Measurements from ENCODE around the gene GPC1.

The GPC1 gene

GRCh38 chr2:240394549-240394948 lies 40.9 kb upstream of the GPC1 start:
- Histone ChIP-seq H3K27me3 (ENCODE audit: insufficient read depth, insufficient read length) (peaks cover 2% of the 10 kb centered on the region), H3K36me3 (ENCODE audit: insufficient read depth, insufficient read length, low read length) (no peaks in the 10 kb centered on the region), H3K4me3 (ENCODE audit: insufficient read length, low read depth) (no peak overlapping the region), H3K9me3 (ENCODE audit: insufficient read depth, low read length) (no peaks in the 10 kb centered on the region), H3K9ac (ENCODE audit: insufficient read length, low read depth) (no peak overlapping the region), H3K4me1 (ENCODE audit: insufficient read depth, insufficient read length) (peaks cover 20% of the 10 kb centered on the region)
- DNase-seq (ENCODE audit: low read depth, low spot score) = no peak
- no peak for TF ChIP-seq YY1 (IDR thresholded peaks at IDR 0.05; ENCODE audit: insufficient read depth, insufficient read length)
- TF ChIP-seq SUZ12 (IDR thresholded peaks at IDR 0.05; ENCODE audit: extremely low read depth, insufficient read depth, insufficient read length) = no peak
- no peak for TF ChIP-seq ZNF274 (IDR thresholded peaks at IDR 0.05; ENCODE audit: low read depth, low read length)

DNA sequence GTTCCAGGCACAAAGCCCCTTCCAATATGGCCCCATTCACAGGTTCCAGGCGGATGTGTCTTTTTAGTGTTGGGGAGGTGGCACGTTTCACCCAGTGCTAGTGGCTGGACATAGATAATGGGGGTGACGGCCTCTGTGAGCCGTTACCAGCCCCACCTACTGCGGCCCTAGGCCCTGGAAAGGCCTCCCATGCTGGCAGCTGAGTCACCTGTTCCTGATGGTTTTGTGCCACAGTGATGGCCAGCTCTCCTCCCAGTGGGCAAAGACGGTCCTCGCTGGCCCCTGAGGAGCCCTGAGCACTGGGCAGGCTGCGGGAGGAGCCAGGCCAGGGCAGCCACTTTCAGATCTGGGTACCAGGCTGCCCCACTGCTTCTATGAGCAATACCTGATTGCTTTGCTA lies 40.0 kb upstream of the GPC1 start:
- TF ChIP-seq ZNF274 (IDR thresholded peaks at IDR 0.05; ENCODE audit: low read depth, low read length) (no peak), SUZ12 (IDR thresholded peaks at IDR 0.05; ENCODE audit: extremely low read depth, insufficient read depth, insufficient read length) (no peak), YY1 (IDR thresholded peaks at IDR 0.05; ENCODE audit: insufficient read depth, insufficient read length) (no peak)
- H3K4me1 ChIP-seq (ENCODE audit: insufficient read depth, insufficient read length) = peaks cover 21% of the 10 kb centered on the region

DNA sequence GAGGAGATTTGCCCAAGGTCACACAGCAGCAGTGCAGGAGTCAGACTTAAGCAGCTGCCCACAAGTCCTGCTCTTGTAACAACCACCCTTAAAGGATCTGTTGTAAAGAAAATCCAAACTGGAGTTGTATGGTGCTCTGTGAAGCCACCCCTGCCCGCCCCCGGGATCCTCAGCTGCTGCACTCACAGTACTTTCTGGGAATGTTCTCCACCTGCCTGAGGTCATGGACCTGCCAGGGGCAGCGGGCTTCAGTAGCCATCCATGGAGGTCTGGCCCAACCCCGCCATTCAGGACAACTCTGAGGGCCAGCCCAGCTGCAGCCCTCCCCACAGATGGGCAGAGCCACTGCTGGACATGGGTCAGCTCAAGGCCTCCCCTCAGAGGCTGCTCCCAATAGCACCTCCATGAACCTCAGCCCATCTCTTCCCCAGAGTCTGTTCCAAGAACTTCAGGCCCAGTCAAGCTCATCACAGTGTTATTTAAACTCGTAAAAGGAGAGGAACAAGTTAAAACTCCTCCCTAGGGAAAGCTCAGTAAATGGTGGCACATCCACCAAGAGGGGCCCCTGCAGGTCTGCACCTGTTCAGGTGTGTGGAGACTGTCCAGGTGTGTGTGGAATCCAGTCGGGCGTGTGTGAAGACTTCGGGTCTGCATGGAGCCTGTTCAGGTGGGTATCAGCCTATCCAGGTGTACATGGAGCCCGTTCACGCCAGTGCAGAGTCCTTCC lies 39.4 kb upstream of the GPC1 start:
- Histone ChIP-seq H3K9ac (ENCODE audit: insufficient read length, low read depth) (no peak overlapping the region), H3K4me1 (ENCODE audit: insufficient read depth, insufficient read length) (peaks cover 21% of the 10 kb centered on the region), H3K9me3 (ENCODE audit: insufficient read depth, low read length) (no peaks in the 10 kb centered on the region), H3K36me3 (ENCODE audit: insufficient read depth, insufficient read length, low read length) (no peaks in the 10 kb centered on the region), H3K4me3 (ENCODE audit: insufficient read length, low read depth) (no peak overlapping the region), H3K27me3 (ENCODE audit: insufficient read depth, insufficient read length) (peaks cover 2% of the 10 kb centered on the region)
- no peak for DNase-seq (ENCODE audit: low read depth, low spot score)
- TF ChIP-seq SUZ12 (IDR thresholded peaks at IDR 0.05; ENCODE audit: extremely low read depth, insufficient read depth, insufficient read length) (no peak), YY1 (IDR thresholded peaks at IDR 0.05; ENCODE audit: insufficient read depth, insufficient read length) (no peak), ZNF274 (IDR thresholded peaks at IDR 0.05; ENCODE audit: low read depth, low read length) (no peak)

More for the DNA sequence above, 40.0 kb upstream of the GPC1 start:
- H3K4me3 ChIP-seq (ENCODE audit: insufficient read length, low read depth) = no peak overlapping the region
- no peaks in the 10 kb centered on the region for H3K9me3 ChIP-seq (ENCODE audit: insufficient read depth, low read length)
- no peaks in the 10 kb centered on the region for H3K36me3 ChIP-seq (ENCODE audit: insufficient read depth, insufficient read length, low read length)
- peaks cover 2% of the 10 kb centered on the region for H3K27me3 ChIP-seq (ENCODE audit: insufficient read depth, insufficient read length)
- H3K9ac ChIP-seq (ENCODE audit: insufficient read length, low read depth) = no peak overlapping the region
- no peak for DNase-seq (ENCODE audit: low read depth, low spot score)

DNA sequence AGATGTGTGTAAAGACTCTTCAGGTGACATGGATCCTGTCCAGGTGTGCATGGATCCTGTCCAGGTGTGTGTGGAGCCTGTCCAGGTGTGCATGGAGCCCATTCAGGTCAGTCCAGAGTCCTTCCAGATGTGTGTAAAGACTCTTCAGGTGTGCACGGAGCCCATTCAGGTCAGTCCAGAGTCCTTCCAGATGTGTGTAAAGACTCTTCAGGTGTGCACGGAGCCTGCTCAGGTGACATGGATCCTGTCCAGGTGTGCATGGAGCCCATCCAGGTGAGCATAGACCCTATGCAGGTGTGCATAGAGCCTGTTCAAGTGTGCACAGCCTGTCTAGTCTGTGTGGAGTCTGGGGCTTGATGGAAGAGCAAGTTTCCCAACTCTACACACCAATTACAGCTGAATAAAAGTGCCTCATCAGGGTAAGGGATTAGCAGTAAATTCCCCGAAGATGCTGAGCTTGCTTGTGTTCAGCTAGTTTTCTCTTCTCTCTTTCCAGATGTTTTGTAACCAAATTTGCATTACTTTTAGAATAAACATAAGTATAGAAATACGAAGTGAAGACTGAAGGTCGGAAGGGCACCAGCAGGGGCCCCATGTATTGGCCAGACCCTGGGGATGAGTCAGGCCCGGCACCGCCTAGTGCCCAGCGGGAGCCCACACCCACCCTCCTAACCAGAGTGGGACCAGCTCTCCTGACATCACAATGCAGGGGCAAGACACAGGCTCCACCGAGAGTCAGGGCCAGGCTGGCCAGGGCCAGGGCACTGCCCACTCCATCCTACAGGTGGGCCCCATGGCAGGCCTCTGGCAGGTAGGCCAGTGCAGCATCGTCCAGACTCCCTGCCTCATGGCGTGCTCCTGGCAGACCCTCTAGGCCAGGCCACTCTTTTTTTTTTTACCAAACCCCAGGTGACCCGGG lies 38.6 kb upstream of the GPC1 start:
- H3K4me3 ChIP-seq (ENCODE audit: insufficient read length, low read depth) = no peak overlapping the region
- H3K4me1 ChIP-seq (ENCODE audit: insufficient read depth, insufficient read length) = peaks cover 23% of the 10 kb centered on the region
- H3K27me3 ChIP-seq (ENCODE audit: insufficient read depth, insufficient read length) = peaks cover 2% of the 10 kb centered on the region
- TF ChIP-seq SUZ12 (IDR thresholded peaks at IDR 0.05; ENCODE audit: extremely low read depth, insufficient read depth, insufficient read length) (no peak), YY1 (IDR thresholded peaks at IDR 0.05; ENCODE audit: insufficient read depth, insufficient read length) (no peak), ZNF274 (IDR thresholded peaks at IDR 0.05; ENCODE audit: low read depth, low read length) (no peak)
- H3K9ac ChIP-seq (ENCODE audit: insufficient read length, low read depth) = no peak overlapping the region
- no peak for DNase-seq (ENCODE audit: low read depth, low spot score)
- no peaks in the 10 kb centered on the region for H3K9me3 ChIP-seq (ENCODE audit: insufficient read depth, low read length)
- H3K36me3 ChIP-seq (ENCODE audit: insufficient read depth, insufficient read length, low read length) = no peaks in the 10 kb centered on the region

- Histone ChIP-seq H3K36me3 (ENCODE audit: insufficient read depth, insufficient read length, low read length) (no peaks in the 10 kb centered on the region), H3K9me3 (ENCODE audit: insufficient read depth, low read length) (no peaks in the 10 kb centered on the region), H3K9ac (ENCODE audit: insufficient read length, low read depth) (no peak overlapping the region), H3K27me3 (ENCODE audit: insufficient read depth, insufficient read length) (peaks cover 2% of the 10 kb centered on the region), H3K4me1 (ENCODE audit: insufficient read depth, insufficient read length) (peaks cover 25% of the 10 kb centered on the region), H3K4me3 (ENCODE audit: insufficient read length, low read depth) (no peak overlapping the region)
- no peak for DNase-seq (ENCODE audit: low read depth, low spot score)
- TF ChIP-seq ZNF274 (IDR thresholded peaks at IDR 0.05; ENCODE audit: low read depth, low read length) (no peak), SUZ12 (IDR thresholded peaks at IDR 0.05; ENCODE audit: extremely low read depth, insufficient read depth, insufficient read length) (no peak), YY1 (IDR thresholded peaks at IDR 0.05; ENCODE audit: insufficient read depth, insufficient read length) (no peak)
Observed at GRCh38 chr2:240397542-240397916, 37.9 kb upstream of the GPC1 start.

DNA sequence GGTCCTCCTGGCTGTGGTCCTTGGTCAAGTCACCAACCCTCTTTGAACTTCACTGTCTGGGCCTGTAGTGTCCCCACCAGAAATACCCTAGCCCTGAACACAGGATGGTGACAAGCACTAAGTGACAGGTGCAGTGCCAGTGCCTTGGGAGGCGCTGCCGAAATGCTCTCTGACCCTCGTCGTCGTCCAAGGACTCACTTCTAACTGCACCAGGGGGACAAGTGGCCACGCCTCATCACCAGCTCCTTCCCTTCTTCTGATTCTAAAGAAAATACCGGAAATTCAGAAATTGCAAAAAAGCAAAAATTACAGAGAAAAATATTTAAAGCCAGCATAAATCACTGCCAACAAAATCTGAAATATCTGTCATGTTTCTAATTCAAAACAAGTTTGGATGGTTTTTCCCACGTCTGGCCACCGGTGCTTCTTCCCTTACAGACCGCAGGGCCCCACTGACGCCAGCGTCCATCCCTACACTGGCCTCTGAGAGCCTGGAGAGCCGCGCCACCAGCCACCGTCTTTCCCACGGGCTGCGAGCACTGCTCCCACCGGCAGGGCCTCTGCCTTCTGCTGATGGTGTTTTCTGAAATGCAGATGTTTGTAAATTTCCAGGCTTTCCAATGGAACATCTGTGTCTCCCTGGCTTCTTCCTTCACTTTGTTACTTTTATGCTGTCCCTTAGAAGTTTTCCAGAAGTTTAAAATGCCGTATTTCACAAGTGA lies 37.4 kb upstream of the GPC1 start:
- no peak for TF ChIP-seq SUZ12 (IDR thresholded peaks at IDR 0.05; ENCODE audit: extremely low read depth, insufficient read depth, insufficient read length)
- no peak for DNase-seq (ENCODE audit: low read depth, low spot score)
- Histone ChIP-seq H3K27me3 (ENCODE audit: insufficient read depth, insufficient read length) (peaks cover 2% of the 10 kb centered on the region), H3K9ac (ENCODE audit: insufficient read length, low read depth) (no peak overlapping the region), H3K9me3 (ENCODE audit: insufficient read depth, low read length) (no peaks in the 10 kb centered on the region), H3K36me3 (ENCODE audit: insufficient read depth, insufficient read length, low read length) (no peaks in the 10 kb centered on the region), H3K4me3 (ENCODE audit: insufficient read length, low read depth) (no peak overlapping the region), H3K4me1 (ENCODE audit: insufficient read depth, insufficient read length) (peaks cover 21% of the 10 kb centered on the region)
